Liver (tissue), 9 donors: ENCODE measurements around the gene HPS1. TPM values are rescaled to one million over a fixed set of nuclear protein-coding genes. Genes with fewer than 3 reads are reported as not detected.

ENCODE experiments used
- DNase-seq: peaks from one replicate; pipeline ENCODE4 v3.0.0-alpha.2; 2017; ENCODE audit warnings: low spot score
- H3K27ac ChIP-seq, 2 donors: one replicate each; pipeline ENCODE4 v1.7.0; 2013; ENCODE audit warnings: inconsistent platforms in 2 of 2, low read length in 2 of 2, control low read depth in 1 of 2, low read depth in 1 of 2, mild to moderate bottlenecking in 1 of 2
- H3K27me3 ChIP-seq, 4 donors: one replicate each; pipeline versions ENCODE4 v1.6.1 to v1.7.0; 2013; ENCODE audit warnings: low read length in 3 of 4, inconsistent platforms in 1 of 4, mild to moderate bottlenecking in 1 of 4, moderate library complexity in 1 of 4; ENCODE audit not compliant: control insufficient read depth in 4 of 4, insufficient read depth in 4 of 4
- H3K36me3 ChIP-seq, 4 donors: one replicate each; pipeline versions ENCODE4 v1.6.1 to v1.7.0; 2013; ENCODE audit warnings: low read length in 3 of 4, mild to moderate bottlenecking in 3 of 4, low read depth in 1 of 4, moderate library complexity in 1 of 4; ENCODE audit not compliant: control insufficient read depth in 4 of 4, insufficient read depth in 3 of 4
- H3K4me1 ChIP-seq, 4 donors: one replicate each; pipeline versions ENCODE4 v1.6.1 to v1.7.0; 2013; ENCODE audit warnings: low read length in 3 of 4, mild to moderate bottlenecking in 3 of 4, moderate library complexity in 1 of 4; ENCODE audit not compliant: control insufficient read depth in 4 of 4, insufficient read depth in 4 of 4
- H3K4me3 ChIP-seq, 3 donors: one replicate each; pipeline versions ENCODE4 v1.6.1 to v1.7.0; 2013; ENCODE audit warnings: low read length in 3 of 3, control low read depth in 1 of 3, low read depth in 1 of 3, mild to moderate bottlenecking in 1 of 3
- H3K9ac ChIP-seq, 2 donors: one replicate each; pipeline ENCODE4 v1.7.0; 2013; ENCODE audit warnings: low read length in 2 of 2, mild to moderate bottlenecking in 2 of 2, moderate library complexity in 2 of 2, control low read depth in 1 of 2, low read depth in 1 of 2
- H3K9me3 ChIP-seq, 4 donors: one replicate each; pipeline versions ENCODE4 v1.6.1 to v1.7.0; 2013; ENCODE audit warnings: low read length in 3 of 4; ENCODE audit not compliant: control insufficient read depth in 4 of 4
- ATF3 ChIP-seq: IDR thresholded peaks from 2 replicates; pipeline ENCODE4 v1.6.1; 2016; ENCODE audit warnings: antibody characterized with exemption
- CTCF ChIP-seq: fragments of 150-350 bp; IDR thresholded peaks from 2 replicates; pipeline ENCODE4 v1.5.1; 2017; ENCODE audit warnings: improper control_type of control experiment, low read depth, low read length; ENCODE audit not compliant: missing input control
- EGR1 ChIP-seq, 2 donors: IDR thresholded peaks; 2 replicates each; pipeline ENCODE4 v1.6.1; 2016 to 2018; ENCODE audit warnings: antibody characterized with exemption in 2 of 2, low read depth in 2 of 2
- FOXA1 ChIP-seq: IDR thresholded peaks from 2 replicates; pipeline ENCODE4 v1.6.1; 2016; ENCODE audit warnings: antibody characterized with exemption
- FOXA2 ChIP-seq: IDR thresholded peaks from 2 replicates; pipeline ENCODE4 v1.6.1; 2016; ENCODE audit warnings: antibody characterized with exemption
- HNF4A ChIP-seq, 2 donors: conservative IDR thresholded peaks; 2 replicates each; pipeline ENCODE4 v1.6.1; 2016; ENCODE audit warnings: antibody characterized with exemption in 2 of 2, mild to moderate bottlenecking in 2 of 2
- HNF4G ChIP-seq: IDR thresholded peaks from 2 replicates; pipeline ENCODE4 v1.6.1; 2016; ENCODE audit warnings: antibody characterized with exemption
- JUND ChIP-seq, 2 donors: IDR thresholded peaks; 2 replicates each; pipeline ENCODE4 v1.6.1; 2016; ENCODE audit warnings: antibody characterized with exemption in 2 of 2
- MAX ChIP-seq: IDR thresholded peaks from 2 replicates; pipeline ENCODE4 v1.6.1; 2016; ENCODE audit warnings: antibody characterized with exemption
- NR2F2 ChIP-seq: IDR thresholded peaks from 2 replicates; pipeline ENCODE4 v1.6.1; 2016; ENCODE audit warnings: antibody characterized with exemption
- RAD21 ChIP-seq, 2 donors: IDR thresholded peaks; 2 replicates each; pipeline ENCODE4 v1.6.1; 2016; ENCODE audit warnings: antibody characterized with exemption in 2 of 2, mild to moderate bottlenecking in 2 of 2
- REST ChIP-seq: IDR thresholded peaks from 2 replicates; pipeline ENCODE4 v1.6.1; 2016; ENCODE audit warnings: antibody characterized with exemption, mild to moderate bottlenecking
- RXRA ChIP-seq, 2 donors: IDR thresholded peaks; 2 replicates each; pipeline ENCODE4 v1.6.1; 2017 to 2018; ENCODE audit warnings: antibody characterized with exemption in 2 of 2, mild to moderate bottlenecking in 1 of 2
- SP1 ChIP-seq: IDR thresholded peaks from 2 replicates; pipeline ENCODE4 v1.6.1; 2018; ENCODE audit warnings: antibody characterized with exemption, mild to moderate bottlenecking
- TAF1 ChIP-seq: conservative IDR thresholded peaks from 2 replicates; pipeline ENCODE4 v1.6.1; 2016; ENCODE audit warnings: antibody characterized with exemption, mild to moderate bottlenecking
- YY1 ChIP-seq: IDR thresholded peaks from 2 replicates; pipeline ENCODE4 v1.6.1; 2016; ENCODE audit warnings: antibody characterized with exemption, mild to moderate bottlenecking
- ZBTB33 ChIP-seq: IDR thresholded peaks from 2 replicates; pipeline ENCODE4 v1.6.1; 2016; ENCODE audit warnings: antibody characterized with exemption
- WGBS: extraction: QIAGEN DNeasy Blood & Tissue Kit; methylation state at CpG from one replicate; pipeline ENCODE4 v1.1.7; 2013; 5-methylcytosine and 5-hydroxymethylcytosine counted together
- polyA plus RNA-seq, 2 donors: library from polyadenylated mRNA; stranded (reverse) in 1 of 2; unstranded in 1 of 2; fragments of 200-250 nt in 1 of 2; fragments of >200 nt in 1 of 2; fragmentation: Nextera tagmentation in 1 of 2; extraction: Ambion mirVana in 1 of 2; gene quantifications; one replicate each; pipeline versions ENCODE4 v1.2.1 to v1.2.3, GENCODE V29; 2013 to 2015
- total RNA-seq, 2 donors: library from RNA; depleted of rRNA; stranded (reverse); fragments of >200 nt; gene quantifications; one replicate each; pipeline ENCODE4 v1.2.3, GENCODE V29; 2014
- donor health status: healthy.
- donor health status: healthy.
- donor health status: healthy.
- donor health status: healthy.
- donor health status: healthy.

The HPS1 gene
- total and polyA plus RNA-seq, 4 donors, result 19.9 to 56.7 (median 29.8) TPM

- no peak for DNase-seq
- no peak for TF ChIP-seq JUND (IDR thresholded peaks at IDR 0.05)
- no peak for TF ChIP-seq FOXA1
- no peak for TF ChIP-seq ATF3
- TF ChIP-seq TAF1, result no peak
- no peak for TF ChIP-seq MAX
- no peak for TF ChIP-seq RXRA (IDR thresholded peaks at IDR 0.05)
- no peak for TF ChIP-seq CTCF
- TF ChIP-seq SP1, result no peak
- TF ChIP-seq REST, result no peak
- Histone ChIP-seq H3K36me3 (no peaks in the 10 kb centered on the region), H3K4me3 (no peak overlapping the region), H3K27me3 (no peaks in the 10 kb centered on the region), H3K9me3 (no peaks in the 10 kb centered on the region), H3K4me1 (no peaks in the 10 kb centered on the region), H3K9ac (no peak overlapping the region), H3K27ac (no peak overlapping the region)
- WGBS, result 93% methylated on average over 2 of the region's 2 CpGs
These were observed 78.1 kb downstream of the HPS1 start for GRCh38 chr10:98368644-98369043.

GRCh38 chr10:98367604-98368451 is 78.9 kb downstream of the HPS1 start:
- Histone ChIP-seq H3K27ac (no peak overlapping the region), H3K27me3 (no peaks in the 10 kb centered on the region), H3K4me3 (no peak overlapping the region), H3K9ac (no peak overlapping the region), H3K9me3 (no peaks in the 10 kb centered on the region), H3K36me3 (no peaks in the 10 kb centered on the region), H3K4me1 (no peaks in the 10 kb centered on the region)
- TF ChIP-seq REST (no peak), TAF1 (no peak), EGR1 (IDR thresholded peaks at IDR 0.05; ENCODE audit: low read depth in 2 of 2) (no peak), MAX (no peak), YY1 (no peak), NR2F2 (no peak), RAD21 (IDR thresholded peaks at IDR 0.05) (no peak), ATF3 (no peak), ZBTB33 (no peak), JUND (IDR thresholded peaks at IDR 0.05) (no peak), FOXA1 (no peak), FOXA2 (no peak), SP1 (no peak), HNF4G (no peak), HNF4A (conservative IDR thresholded peaks at IDR 0.05) (no peak)
- DNase-seq, result no peak
- 88% methylated on average over 19 of the region's 19 CpGs for WGBS
